ENCODE data around the gene RSPH10B2. TPM values are rescaled to one million over a fixed set of nuclear protein-coding genes. Genes with fewer than 3 reads are reported as not detected.

RSPH10B2 gene
- total and polyA plus RNA-seq, 9 of the 15 experiments (the other 6 are each of a cell fraction or from before 2014, with no cell fraction given) = 0.04 to 0.11 (median 0.08) TPM; not detected in 5

GRCh38 chr7:6706666-6707407, 47.1 kb upstream of the RSPH10B2 start, which contains the start of gene ZNF12 (continued):
- TF ChIP-seq ZNF507 (tag; conservative IDR thresholded peaks at IDR 0.05) (no peak), ZNF311 (CRISPR knock-in tag; IDR thresholded peaks at IDR 0.05) (0 out of 2 replicates have a peak, but pooled peaks have one; percentile 24), FOXP4 (CRISPR knock-in tag; IDR thresholded peaks at IDR 0.05; ENCODE audit: borderline replicate concordance) (no peak), TOE1 (IDR thresholded peaks at IDR 0.05; ENCODE audit: borderline replicate concordance) (no peak), TOE1 (CRISPR knock-in tag; IDR thresholded peaks at IDR 0.05; ENCODE audit: borderline replicate concordance, low read depth) (no peak), POLR2H (tag; IDR thresholded peaks at IDR 0.05; ENCODE audit: low read depth) (no peak), BRF2 (IDR thresholded peaks at IDR 0.05; ENCODE audit: borderline replicate concordance, insufficient read depth, insufficient read length) (no peak), NRF1 (conservative IDR thresholded peaks at IDR 0.05 in 1 of 2, IDR thresholded peaks at IDR 0.05 in 1 of 2) (peak; percentile 99), ELF2 (CRISPR knock-in tag; IDR thresholded peaks at IDR 0.05) (no peak; the same call in 1 of the 2 replicates), NELFE (IDR thresholded peaks at IDR 0.05; ENCODE audit: insufficient read depth, insufficient read length) (no peak), HBP1 (CRISPR knock-in tag; IDR thresholded peaks at IDR 0.05) (0 out of 2 replicates have a peak, but pooled peaks have one; percentile 7), MEIS2 (IDR thresholded peaks at IDR 0.05; ENCODE audit: partially characterized antibody) (peak; percentile 99), RBM25 (IDR thresholded peaks at IDR 0.05; ENCODE audit: low read depth, low read length, severe bottlenecking) (peak; percentile 59), CBX3 (IDR thresholded peaks at IDR 0.05; ENCODE audit: borderline replicate concordance in 1 of 2, low read length in 2 of 2) (peak in 1 of 2 experiments; percentile 80; a peak in 2 of 3 replicates), TAL1 (IDR thresholded peaks at IDR 0.05) (no peak), SRSF9 (IDR thresholded peaks at IDR 0.05; ENCODE audit: borderline replicate concordance, low read depth, low read length) (no peak), FOS (IDR thresholded peaks at IDR 0.05; ENCODE audit: extremely low read depth, insufficient read length) (no peak), ZBTB2 (IDR thresholded peaks at IDR 0.05) (peak; percentile 99), IRF2 (CRISPR knock-in tag; IDR thresholded peaks at IDR 0.05) (no peak), NR0B1 (IDR thresholded peaks at IDR 0.05; ENCODE audit: partially characterized antibody) (no peak)
